B cell (primary cell): ENCODE measurements around the gene LIN28B.
A peak's percentile ranks its signal among the peaks of the same experiment; 100 is the strongest.

Experiments
- CTCF ChIP-seq: fragments of 200-600 bp; IDR thresholded peaks from one replicate; pipeline ENCODE4 v1.8.0; 2022; ENCODE audit warnings: antibody characterized with exemption, mild to moderate bottlenecking
- EZH2 ChIP-seq: IDR thresholded peaks from 2 replicates; pipeline ENCODE4 v1.6.1; 2012; ENCODE audit warnings: borderline replicate concordance, low read depth, mild to moderate bottlenecking, moderate library complexity, low read length; ENCODE audit not compliant: insufficient read depth, poor library complexity, severe bottlenecking

DNA sequence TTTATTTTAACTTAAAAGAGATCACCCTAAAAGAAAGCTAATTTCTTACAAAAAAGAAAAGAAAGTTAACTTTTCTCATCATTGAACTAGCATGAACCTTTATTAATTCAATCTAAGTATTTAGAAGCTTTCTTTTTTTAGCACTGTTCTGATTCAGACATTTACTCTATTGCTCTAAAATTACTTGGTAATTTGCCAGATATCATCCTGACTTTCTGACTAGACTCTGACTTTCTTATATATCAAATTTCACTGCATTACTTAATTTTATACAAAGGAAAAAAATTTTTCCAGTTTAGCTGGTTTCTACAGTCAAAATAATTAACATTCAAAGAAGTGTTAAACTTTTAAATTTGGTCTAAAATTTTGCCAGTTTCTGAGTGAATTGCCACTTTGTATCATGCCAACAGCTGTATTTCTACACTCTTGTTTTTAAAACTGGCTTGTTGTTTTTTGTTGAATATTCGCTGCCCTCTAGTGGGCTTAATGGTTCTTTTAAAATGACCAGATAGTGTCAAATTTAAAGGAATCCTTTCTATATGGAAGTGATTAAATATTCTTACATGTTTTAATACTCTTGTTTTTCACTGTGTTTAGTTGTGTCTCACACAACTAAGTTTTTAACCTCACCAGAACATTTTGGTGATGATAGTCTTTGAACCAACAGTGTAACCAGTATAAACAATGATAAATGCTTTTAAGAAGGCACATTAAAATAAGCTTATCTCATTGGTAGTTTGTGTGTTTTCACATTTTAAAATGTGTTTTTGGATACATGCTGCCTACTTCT, 120.9 kb downstream of the LIN28B start:
- peak; percentile 34 for TF ChIP-seq CTCF
- TF ChIP-seq EZH2: no peak
